ENCODE results near the gene PCDH9.

Gene PCDH9

GRCh38 chr13:67267136-67267535, 37.0 kb upstream of the PCDH9 start:
- H3K4me1 ChIP-seq (ENCODE audit: control insufficient read depth, low read depth, low read length) = no peaks in the 10 kb centered on the region
- H3K9ac ChIP-seq (ENCODE audit: low read length) = no peak overlapping the region

GRCh38 chr13:67259208-67259607, 29.1 kb upstream of the PCDH9 start:
- no CpG with 5 or more reads among the region's 5 CpGs for WGBS (ENCODE audit: extremely low coverage, insufficient coverage, low lambda C conversion rate)
- DNase-seq = peak; percentile 32
- Histone ChIP-seq H3K56ac (ENCODE audit: low read length) (no peak overlapping the region), H3K79me1 (ENCODE audit: low read length) (no peaks in the 10 kb centered on the region), H3K4me2 (ENCODE audit: low read length) (no peak overlapping the region), H4K8ac (ENCODE audit: low read depth, low read length) (no peak overlapping the region), H2BK5ac (ENCODE audit: low read length) (no peak overlapping the region), H3K36me3 (ENCODE audit: control insufficient read depth, insufficient read depth, low read length) (no peaks in the 10 kb centered on the region), H2BK15ac (replicated peaks; ENCODE audit: low read depth) (no peak overlapping the region), H3K27me3 (ENCODE audit: insufficient read depth, low read length, poor library complexity) (no peaks in the 10 kb centered on the region), H3K27ac (ENCODE audit: low read depth, low read length) (no peak overlapping the region), H3K4me1 (ENCODE audit: control insufficient read depth, low read depth, low read length) (peaks cover 2% of the 10 kb centered on the region), H3K4ac (ENCODE audit: low read depth, low read length) (no peak overlapping the region), H3K18ac (ENCODE audit: low read length) (no peak overlapping the region), H3K9ac (ENCODE audit: low read length) (no peak overlapping the region), H2AK5ac (ENCODE audit: low read length) (no peak overlapping the region), H2BK120ac (ENCODE audit: low read depth, low read length) (no peak overlapping the region), H3K79me2 (ENCODE audit: control insufficient read depth, insufficient read depth, low read length) (no peaks in the 10 kb centered on the region), H4K5ac (ENCODE audit: low read length) (no peak overlapping the region), H3K23ac (ENCODE audit: low read length) (no peak overlapping the region), H3K4me3 (ENCODE audit: low read length) (no peak overlapping the region)

More at GRCh38 chr13:67267136-67267535, 37.0 kb upstream of the PCDH9 start:
- H3K56ac ChIP-seq (ENCODE audit: low read length) = no peak overlapping the region
- H3K18ac ChIP-seq (ENCODE audit: low read length) = no peak overlapping the region
- no peaks in the 10 kb centered on the region for H3K79me1 ChIP-seq (ENCODE audit: low read length)
- no peak overlapping the region for H2AK5ac ChIP-seq (ENCODE audit: low read length)
- WGBS (ENCODE audit: extremely low coverage, insufficient coverage, low lambda C conversion rate) = no CpG with 5 or more reads among the region's 4 CpGs
- H4K8ac ChIP-seq (ENCODE audit: low read depth, low read length) = no peak overlapping the region
- H2BK120ac ChIP-seq (ENCODE audit: low read depth, low read length) = no peak overlapping the region
- no peak overlapping the region for H2BK5ac ChIP-seq (ENCODE audit: low read length)
- H3K36me3 ChIP-seq (ENCODE audit: control insufficient read depth, insufficient read depth, low read length) = no peaks in the 10 kb centered on the region
- H3K4ac ChIP-seq (ENCODE audit: low read depth, low read length) = no peak overlapping the region
- no peak overlapping the region for H3K27ac ChIP-seq (ENCODE audit: low read depth, low read length)
- H3K79me2 ChIP-seq (ENCODE audit: control insufficient read depth, insufficient read depth, low read length) = no peaks in the 10 kb centered on the region
- H3K23ac ChIP-seq (ENCODE audit: low read length) = no peak overlapping the region
- H4K5ac ChIP-seq (ENCODE audit: low read length) = no peak overlapping the region
- H3K4me3 ChIP-seq (ENCODE audit: low read length) = no peak overlapping the region
- H3K4me2 ChIP-seq (ENCODE audit: low read length) = no peak overlapping the region
- H2BK15ac ChIP-seq (replicated peaks; ENCODE audit: low read depth) = no peak overlapping the region
- DNase-seq = no peak
- no peaks in the 10 kb centered on the region for H3K27me3 ChIP-seq (ENCODE audit: insufficient read depth, low read length, poor library complexity)

GRCh38 chr13:67258482-67258881, 28.3 kb upstream of the PCDH9 start:
- DNase-seq = peak; percentile 68
- no peak overlapping the region for H3K4ac ChIP-seq (ENCODE audit: low read depth, low read length)
- no peak overlapping the region for H3K23ac ChIP-seq (ENCODE audit: low read length)
- H3K4me2 ChIP-seq (ENCODE audit: low read length) = no peak overlapping the region
- no CpG with 5 or more reads among the region's 1 CpG for WGBS (ENCODE audit: extremely low coverage, insufficient coverage, low lambda C conversion rate)
- H3K27me3 ChIP-seq (ENCODE audit: insufficient read depth, low read length, poor library complexity) = no peaks in the 10 kb centered on the region
- H4K8ac ChIP-seq (ENCODE audit: low read depth, low read length) = no peak overlapping the region
- no peaks in the 10 kb centered on the region for H3K36me3 ChIP-seq (ENCODE audit: control insufficient read depth, insufficient read depth, low read length)
- no peak overlapping the region for H3K56ac ChIP-seq (ENCODE audit: low read length)
- no peak overlapping the region for H2BK120ac ChIP-seq (ENCODE audit: low read depth, low read length)
- no peak overlapping the region for H3K4me3 ChIP-seq (ENCODE audit: low read length)
- no peak overlapping the region for H2AK5ac ChIP-seq (ENCODE audit: low read length)
- H3K27ac ChIP-seq (ENCODE audit: low read depth, low read length) = no peak overlapping the region
- no peak overlapping the region for H4K5ac ChIP-seq (ENCODE audit: low read length)
- H3K79me2 ChIP-seq (ENCODE audit: control insufficient read depth, insufficient read depth, low read length) = no peaks in the 10 kb centered on the region
- no peaks in the 10 kb centered on the region for H3K79me1 ChIP-seq (ENCODE audit: low read length)
- H2BK5ac ChIP-seq (ENCODE audit: low read length) = no peak overlapping the region
- no peak overlapping the region for H3K18ac ChIP-seq (ENCODE audit: low read length)
- H2BK15ac ChIP-seq (replicated peaks; ENCODE audit: low read depth) = no peak overlapping the region
- peaks cover 2% of the 10 kb centered on the region for H3K4me1 ChIP-seq (ENCODE audit: control insufficient read depth, low read depth, low read length)
- H3K9ac ChIP-seq (ENCODE audit: low read length) = no peak overlapping the region

- H2BK5ac ChIP-seq (ENCODE audit: low read length) = no peak overlapping the region
- no peak overlapping the region for H3K56ac ChIP-seq (ENCODE audit: low read length)
- H2BK120ac ChIP-seq (ENCODE audit: low read depth, low read length) = no peak overlapping the region
- no peak overlapping the region for H3K9ac ChIP-seq (ENCODE audit: low read length)
- no peak overlapping the region for H3K4ac ChIP-seq (ENCODE audit: low read depth, low read length)
- DNase-seq = peak; percentile 4
- no peak overlapping the region for H4K5ac ChIP-seq (ENCODE audit: low read length)
- H3K4me1 ChIP-seq (ENCODE audit: control insufficient read depth, low read depth, low read length) = no peaks in the 10 kb centered on the region
- no peak overlapping the region for H2BK15ac ChIP-seq (replicated peaks; ENCODE audit: low read depth)
- no peaks in the 10 kb centered on the region for H3K79me2 ChIP-seq (ENCODE audit: control insufficient read depth, insufficient read depth, low read length)
- no peak overlapping the region for H2AK5ac ChIP-seq (ENCODE audit: low read length)
- no peak overlapping the region for H3K18ac ChIP-seq (ENCODE audit: low read length)
- no peak overlapping the region for H3K4me2 ChIP-seq (ENCODE audit: low read length)
- H3K23ac ChIP-seq (ENCODE audit: low read length) = no peak overlapping the region
- no peaks in the 10 kb centered on the region for H3K79me1 ChIP-seq (ENCODE audit: low read length)
- no peaks in the 10 kb centered on the region for H3K36me3 ChIP-seq (ENCODE audit: control insufficient read depth, insufficient read depth, low read length)
- no peak overlapping the region for H4K8ac ChIP-seq (ENCODE audit: low read depth, low read length)
- no peak overlapping the region for H3K27ac ChIP-seq (ENCODE audit: low read depth, low read length)
- H3K27me3 ChIP-seq (ENCODE audit: insufficient read depth, low read length, poor library complexity) = no peaks in the 10 kb centered on the region
- no peak overlapping the region for H3K4me3 ChIP-seq (ENCODE audit: low read length)
These were observed 8.7 kb upstream of the PCDH9 start for GRCh38 chr13:67238861-67239260.

- Histone ChIP-seq H4K8ac (ENCODE audit: low read depth, low read length) (no peak overlapping the region), H3K18ac (ENCODE audit: low read length) (no peak overlapping the region), H4K5ac (ENCODE audit: low read length) (no peak overlapping the region), H3K79me1 (ENCODE audit: low read length) (no peaks in the 10 kb centered on the region), H3K4ac (ENCODE audit: low read depth, low read length) (no peak overlapping the region), H3K4me3 (ENCODE audit: low read length) (no peak overlapping the region), H3K27me3 (ENCODE audit: insufficient read depth, low read length, poor library complexity) (no peaks in the 10 kb centered on the region), H2BK5ac (ENCODE audit: low read length) (no peak overlapping the region), H3K79me2 (ENCODE audit: control insufficient read depth, insufficient read depth, low read length) (no peaks in the 10 kb centered on the region), H2BK120ac (ENCODE audit: low read depth, low read length) (no peak overlapping the region), H3K23ac (ENCODE audit: low read length) (no peak overlapping the region), H3K9ac (ENCODE audit: low read length) (no peak overlapping the region), H3K4me2 (ENCODE audit: low read length) (no peak overlapping the region), H3K27ac (ENCODE audit: low read depth, low read length) (no peak overlapping the region), H3K4me1 (ENCODE audit: control insufficient read depth, low read depth, low read length) (no peaks in the 10 kb centered on the region), H2AK5ac (ENCODE audit: low read length) (no peak overlapping the region), H2BK15ac (replicated peaks; ENCODE audit: low read depth) (no peak overlapping the region), H3K36me3 (ENCODE audit: control insufficient read depth, insufficient read depth, low read length) (no peaks in the 10 kb centered on the region), H3K56ac (ENCODE audit: low read length) (no peak overlapping the region)
- DNase-seq = peak; percentile 13
These were observed 8.2 kb upstream of the PCDH9 start for GRCh38 chr13:67238277-67238859.

- Histone ChIP-seq H3K36me3 (ENCODE audit: control insufficient read depth, insufficient read depth, low read length) (no peaks in the 10 kb centered on the region), H4K8ac (ENCODE audit: low read depth, low read length) (no peak overlapping the region), H3K4ac (ENCODE audit: low read depth, low read length) (no peak overlapping the region), H3K4me3 (ENCODE audit: low read length) (no peak overlapping the region), H2AK5ac (ENCODE audit: low read length) (no peak overlapping the region), H4K5ac (ENCODE audit: low read length) (no peak overlapping the region), H2BK120ac (ENCODE audit: low read depth, low read length) (no peak overlapping the region), H3K4me2 (ENCODE audit: low read length) (no peak overlapping the region), H3K79me2 (ENCODE audit: control insufficient read depth, insufficient read depth, low read length) (no peaks in the 10 kb centered on the region), H2BK15ac (replicated peaks; ENCODE audit: low read depth) (no peak overlapping the region), H3K79me1 (ENCODE audit: low read length) (no peaks in the 10 kb centered on the region), H3K4me1 (ENCODE audit: control insufficient read depth, low read depth, low read length) (no peaks in the 10 kb centered on the region), H3K9ac (ENCODE audit: low read length) (no peak overlapping the region), H3K56ac (ENCODE audit: low read length) (no peak overlapping the region), H3K18ac (ENCODE audit: low read length) (no peak overlapping the region), H3K27me3 (ENCODE audit: insufficient read depth, low read length, poor library complexity) (no peaks in the 10 kb centered on the region), H2BK5ac (ENCODE audit: low read length) (no peak overlapping the region), H3K27ac (ENCODE audit: low read depth, low read length) (no peak overlapping the region), H3K23ac (ENCODE audit: low read length) (no peak overlapping the region)
- WGBS (ENCODE audit: extremely low coverage, insufficient coverage, low lambda C conversion rate) = no CpG with 5 or more reads among the region's 2 CpGs
- peak; percentile 25 for DNase-seq
These were observed 5.1 kb upstream of the PCDH9 start for GRCh38 chr13:67235265-67235664.
